Measurements from ENCODE around the gene SPSB4.

The SPSB4 gene

GRCh38 chr3:141089339-141090152 lies 38.4 kb downstream of the SPSB4 start:
- no peak for DNase-seq (ENCODE audit: low read depth)
- no peak overlapping the region for H3K4me3 ChIP-seq (ENCODE audit: low read depth, low read length)

- no peak for DNase-seq (ENCODE audit: low read depth)
Measured at GRCh38 chr3:141091426-141091825, 40.3 kb downstream of the SPSB4 start.

GRCh38 chr3:141092663-141093062 lies 41.5 kb downstream of the SPSB4 start:
- no peak for DNase-seq (ENCODE audit: low read depth)
- H3K4me3 ChIP-seq (ENCODE audit: low read depth, low read length), result no peak overlapping the region

More at GRCh38 chr3:141091426-141091825, 40.3 kb downstream of the SPSB4 start:
- no peak overlapping the region for H3K4me3 ChIP-seq (ENCODE audit: low read depth, low read length)

GRCh38 chr3:141093397-141093796 lies 42.2 kb downstream of the SPSB4 start:
- DNase-seq (ENCODE audit: low read depth), result no peak
- no peak overlapping the region for H3K4me3 ChIP-seq (ENCODE audit: low read depth, low read length)

- DNase-seq (ENCODE audit: low read depth), result no peak
- H3K4me3 ChIP-seq (ENCODE audit: low read depth, low read length), result no peak overlapping the region
Measured at GRCh38 chr3:141093971-141094684, 43.0 kb downstream of the SPSB4 start.

GRCh38 chr3:141094790-141095545 lies 43.8 kb downstream of the SPSB4 start:
- DNase-seq (ENCODE audit: low read depth), result no peak
- no peak overlapping the region for H3K4me3 ChIP-seq (ENCODE audit: low read depth, low read length)

- no peak overlapping the region for H3K4me3 ChIP-seq (ENCODE audit: low read depth, low read length)
- no peak for DNase-seq (ENCODE audit: low read depth)
Measured at GRCh38 chr3:141095546-141095937, 44.4 kb downstream of the SPSB4 start.

GRCh38 chr3:141096164-141096563 lies 45.0 kb downstream of the SPSB4 start:
- H3K4me3 ChIP-seq (ENCODE audit: low read depth, low read length), result no peak overlapping the region
- no peak for DNase-seq (ENCODE audit: low read depth)

GRCh38 chr3:141096981-141097380 lies 45.8 kb downstream of the SPSB4 start:
- no peak for DNase-seq (ENCODE audit: low read depth)
- H3K4me3 ChIP-seq (ENCODE audit: low read depth, low read length), result no peak overlapping the region

GRCh38 chr3:141100112-141100511 lies 49.0 kb downstream of the SPSB4 start:
- DNase-seq (ENCODE audit: low read depth), result no peak
- no peak overlapping the region for H3K4me3 ChIP-seq (ENCODE audit: low read depth, low read length)

GRCh38 chr3:141100531-141101320 lies 49.6 kb downstream of the SPSB4 start:
- no peak for DNase-seq (ENCODE audit: low read depth)
- H3K4me3 ChIP-seq (ENCODE audit: low read depth, low read length), result no peak overlapping the region

- DNase-seq (ENCODE audit: low read depth), result no peak
- no peak overlapping the region for H3K4me3 ChIP-seq (ENCODE audit: low read depth, low read length)
Measured at GRCh38 chr3:141102372-141102771, 51.2 kb downstream of the SPSB4 start.

- DNase-seq (ENCODE audit: low read depth), result no peak
- H3K4me3 ChIP-seq (ENCODE audit: low read depth, low read length), result no peak overlapping the region
Measured at GRCh38 chr3:141103067-141103466, 51.9 kb downstream of the SPSB4 start.

GRCh38 chr3:141103503-141103902 lies 52.4 kb downstream of the SPSB4 start:
- no peak overlapping the region for H3K4me3 ChIP-seq (ENCODE audit: low read depth, low read length)
- DNase-seq (ENCODE audit: low read depth), result no peak

GRCh38 chr3:141104151-141104821 lies 53.1 kb downstream of the SPSB4 start:
- no peak overlapping the region for H3K4me3 ChIP-seq (ENCODE audit: low read depth, low read length)
- DNase-seq (ENCODE audit: low read depth), result no peak

- H3K4me3 ChIP-seq (ENCODE audit: low read depth, low read length), result no peak overlapping the region
- DNase-seq (ENCODE audit: low read depth), result peak; percentile 56
Measured at GRCh38 chr3:141105828-141106628, 54.9 kb downstream of the SPSB4 start.

GRCh38 chr3:141106842-141107241 lies 55.7 kb downstream of the SPSB4 start:
- H3K4me3 ChIP-seq (ENCODE audit: low read depth, low read length), result no peak overlapping the region
- no peak for DNase-seq (ENCODE audit: low read depth)

- DNase-seq (ENCODE audit: low read depth), result no peak
- H3K4me3 ChIP-seq (ENCODE audit: low read depth, low read length), result no peak overlapping the region
Measured at GRCh38 chr3:141108039-141108438, 56.9 kb downstream of the SPSB4 start.
